Activated T-cell treated with anti-CD3 and anti-CD28 coated beads for 24 hours (primary cell): ENCODE data around the gene PLIN4.

Source experiments
- DNase-seq: peaks from one replicate; pipeline ENCODE4 v3.0.0-alpha.2; 2020; ENCODE audit warnings: low read depth

Gene PLIN4

GRCh38 chr19:4505570-4506448, 12.5 kb downstream of the PLIN4 start:
- no peak for DNase-seq

- DNase-seq, result no peak
Measured at GRCh38 chr19:4504891-4505569, 13.3 kb downstream of the PLIN4 start.

GRCh38 chr19:4504297-4504701, 14.0 kb downstream of the PLIN4 start:
- no peak for DNase-seq

GRCh38 chr19:4503825-4504170, 14.5 kb downstream of the PLIN4 start:
- DNase-seq, result no peak

GRCh38 chr19:4503132-4503824, 15.0 kb downstream of the PLIN4 start:
- DNase-seq, result no peak

GRCh38 chr19:4502282-4503131, 15.8 kb downstream of the PLIN4 start:
- DNase-seq, result no peak

- no peak for DNase-seq
Measured at GRCh38 chr19:4501691-4502090, 16.6 kb downstream of the PLIN4 start.

- DNase-seq, result no peak
Measured at GRCh38 chr19:4500841-4501591, 17.3 kb downstream of the PLIN4 start.

- DNase-seq, result no peak
Measured at GRCh38 chr19:4499855-4500254, 18.4 kb downstream of the PLIN4 start.

- no peak for DNase-seq
Measured at GRCh38 chr19:4499318-4499717, 19.0 kb downstream of the PLIN4 start.

GRCh38 chr19:4498694-4499093, 19.6 kb downstream of the PLIN4 start:
- DNase-seq, result no peak

GRCh38 chr19:4497770-4498389, 20.4 kb downstream of the PLIN4 start:
- no peak for DNase-seq

- no peak for DNase-seq
Measured at GRCh38 chr19:4496304-4496703, 22.0 kb downstream of the PLIN4 start.

GRCh38 chr19:4495471-4495870, 22.8 kb downstream of the PLIN4 start:
- no peak for DNase-seq

GRCh38 chr19:4494691-4495064, 23.6 kb downstream of the PLIN4 start:
- no peak for DNase-seq

- no peak for DNase-seq
Measured at GRCh38 chr19:4493929-4494690, 24.2 kb downstream of the PLIN4 start.

GRCh38 chr19:4493104-4493928, 25.0 kb downstream of the PLIN4 start:
- DNase-seq, result no peak

GRCh38 chr19:4492337-4493103, 25.8 kb downstream of the PLIN4 start:
- DNase-seq, result no peak
